ENCODE results near the gene CHSY1. TPM values are rescaled to one million over a fixed set of nuclear protein-coding genes. Genes with fewer than 3 reads are reported as not detected.

The CHSY1 gene
- total and polyA plus RNA-seq, 9 donors, result 23.0 to 69.9 (median 33.0) TPM

DNA sequence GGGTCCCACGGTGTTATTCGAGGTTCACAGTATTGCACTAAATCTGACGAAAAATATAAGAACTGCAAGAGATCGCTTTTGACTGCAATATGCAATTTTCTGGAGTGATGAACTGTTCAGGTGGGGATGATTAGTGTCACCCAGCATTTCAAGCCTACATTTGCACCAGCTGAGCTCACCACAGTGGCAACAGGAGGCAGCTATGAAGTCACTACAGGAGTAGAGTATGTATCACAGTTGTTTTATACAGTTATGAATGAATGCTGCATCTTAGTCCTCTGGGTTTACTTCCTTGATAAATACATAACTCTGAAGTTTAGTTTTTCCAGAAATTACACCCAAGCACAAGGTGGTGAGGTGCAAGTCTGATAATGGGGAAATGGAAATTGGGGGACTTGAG lies 69.6 kb downstream of the CHSY1 start:
- no peak overlapping the region for H3K4me3 ChIP-seq
- H3K9me3 ChIP-seq, result no peaks in the 10 kb centered on the region
- no peaks in the 10 kb centered on the region for H3K36me3 ChIP-seq
- WGBS, 3 donors, result 83 to 87% (median 85%) methylated on average over 4 of the region's 4 CpGs
- H3K4me1 ChIP-seq (ENCODE audit: insufficient read depth), result peaks cover 14% of the 10 kb centered on the region
- intact Hi-C loops (cut with DNase I), result loop anchor here in 2 of 4 donors (5.0 to 10.0 kb wide), 2 partner anchors 57 to 65 kb away; no protein-coding TSS in a partner anchor
- no peak for DNase-seq
- TF ChIP-seq, protein P1, sequence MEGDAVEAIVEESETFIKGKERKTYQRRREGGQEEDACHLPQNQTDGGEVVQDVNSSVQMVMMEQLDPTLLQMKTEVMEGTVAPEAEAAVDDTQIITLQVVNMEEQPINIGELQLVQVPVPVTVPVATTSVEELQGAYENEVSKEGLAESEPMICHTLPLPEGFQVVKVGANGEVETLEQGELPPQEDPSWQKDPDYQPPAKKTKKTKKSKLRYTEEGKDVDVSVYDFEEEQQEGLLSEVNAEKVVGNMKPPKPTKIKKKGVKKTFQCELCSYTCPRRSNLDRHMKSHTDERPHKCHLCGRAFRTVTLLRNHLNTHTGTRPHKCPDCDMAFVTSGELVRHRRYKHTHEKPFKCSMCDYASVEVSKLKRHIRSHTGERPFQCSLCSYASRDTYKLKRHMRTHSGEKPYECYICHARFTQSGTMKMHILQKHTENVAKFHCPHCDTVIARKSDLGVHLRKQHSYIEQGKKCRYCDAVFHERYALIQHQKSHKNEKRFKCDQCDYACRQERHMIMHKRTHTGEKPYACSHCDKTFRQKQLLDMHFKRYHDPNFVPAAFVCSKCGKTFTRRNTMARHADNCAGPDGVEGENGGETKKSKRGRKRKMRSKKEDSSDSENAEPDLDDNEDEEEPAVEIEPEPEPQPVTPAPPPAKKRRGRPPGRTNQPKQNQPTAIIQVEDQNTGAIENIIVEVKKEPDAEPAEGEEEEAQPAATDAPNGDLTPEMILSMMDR (IDR thresholded peaks at IDR 0.05), result no peak
- TF ChIP-seq EP300 (IDR thresholded peaks at IDR 0.05) (no peak), POLR2A (IDR thresholded peaks at IDR 0.05) (no peak)
- H3K27ac ChIP-seq, result no peak overlapping the region
- H3K27me3 ChIP-seq, result no peaks in the 10 kb centered on the region

DNA sequence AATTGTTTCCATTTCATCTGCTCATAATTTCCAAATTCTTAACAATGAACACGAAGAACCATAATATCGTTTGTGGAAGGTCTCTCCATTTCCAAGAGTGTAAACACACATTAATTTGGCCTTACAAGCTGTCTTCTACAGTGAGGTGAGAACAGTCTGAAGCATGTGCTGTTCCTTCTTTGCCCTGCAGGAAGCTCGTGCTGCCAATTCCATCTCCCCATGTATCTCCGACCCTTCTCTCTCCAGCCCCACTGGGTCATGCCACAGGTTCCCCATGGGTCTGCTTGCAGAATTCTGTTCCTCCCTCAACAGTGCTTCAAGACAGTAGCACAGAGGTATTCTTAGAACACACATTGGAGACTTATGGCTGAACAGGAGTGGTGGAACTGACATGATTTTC lies 70.5 kb downstream of the CHSY1 start:
- Histone ChIP-seq H3K36me3 (no peaks in the 10 kb centered on the region), H3K9me3 (no peaks in the 10 kb centered on the region), H3K27me3 (no peaks in the 10 kb centered on the region), H3K27ac (no peak overlapping the region), H3K4me3 (no peak overlapping the region), H3K4me1 (ENCODE audit: insufficient read depth) (peaks cover 14% of the 10 kb centered on the region)
- DNase-seq, result peak in 1 of 5 donors; percentile 7
- 64 to 77% (median 65%) methylated on average over 4 of the region's 4 CpGs for WGBS, 3 donors
- TF ChIP-seq EP300 (IDR thresholded peaks at IDR 0.05) (no peak), POLR2A (IDR thresholded peaks at IDR 0.05) (no peak)
- TF ChIP-seq, protein P1 (IDR thresholded peaks at IDR 0.05), result no peak
- intact Hi-C loops (cut with DNase I), result loop anchor here in 2 of 4 donors (5.0 to 10.0 kb wide), 2 partner anchors 57 to 66 kb away; no protein-coding TSS in a partner anchor

- Histone ChIP-seq H3K9me3 (no peaks in the 10 kb centered on the region), H3K4me3 (no peak overlapping the region), H3K27me3 (no peaks in the 10 kb centered on the region), H3K4me1 (ENCODE audit: insufficient read depth) (peaks cover 12% of the 10 kb centered on the region), H3K27ac (no peak overlapping the region), H3K36me3 (no peaks in the 10 kb centered on the region)
- no peak for DNase-seq
- TF ChIP-seq POLR2A (IDR thresholded peaks at IDR 0.05), result no peak
- no peak for TF ChIP-seq EP300 (IDR thresholded peaks at IDR 0.05)
- TF ChIP-seq, protein P1 (IDR thresholded peaks at IDR 0.05), result no peak
- 84 to 86% (median 86%) methylated on average over 13 of the region's 13 CpGs for WGBS, 3 donors
- intact Hi-C loops (cut with DNase I), result loop anchor here in 2 of 4 donors (5.0 to 10.0 kb wide), 2 partner anchors 56 to 67 kb away; no protein-coding TSS in a partner anchor
Measured at GRCh38 chr15:101180620-101181307, 71.1 kb downstream of the CHSY1 start.

- intact Hi-C loops (cut with DNase I), result loop anchor here in 3 of 4 donors (5.0 to 10.0 kb wide), 3 partner anchors 55 to 68 kb away; no protein-coding TSS in a partner anchor
- WGBS, 3 donors, result 55 to 65% (median 62%) methylated on average over 21 of the region's 21 CpGs
- no peaks in the 10 kb centered on the region for H3K9me3 ChIP-seq
- no peaks in the 10 kb centered on the region for H3K36me3 ChIP-seq
- TF ChIP-seq POLR2A (IDR thresholded peaks at IDR 0.05), result no peak
- TF ChIP-seq EP300 (IDR thresholded peaks at IDR 0.05), result no peak
- TF ChIP-seq, protein P1 (IDR thresholded peaks at IDR 0.05), result no peak
- peaks cover 7% of the 10 kb centered on the region for H3K4me1 ChIP-seq (ENCODE audit: insufficient read depth)
- no peak overlapping the region for H3K4me3 ChIP-seq
- no peak overlapping the region for H3K27ac ChIP-seq
- no peak for DNase-seq
- no peaks in the 10 kb centered on the region for H3K27me3 ChIP-seq
Measured at GRCh38 chr15:101179341-101180153, 72.3 kb downstream of the CHSY1 start.
